ENCODE results near the gene ZNF784.

DNA sequence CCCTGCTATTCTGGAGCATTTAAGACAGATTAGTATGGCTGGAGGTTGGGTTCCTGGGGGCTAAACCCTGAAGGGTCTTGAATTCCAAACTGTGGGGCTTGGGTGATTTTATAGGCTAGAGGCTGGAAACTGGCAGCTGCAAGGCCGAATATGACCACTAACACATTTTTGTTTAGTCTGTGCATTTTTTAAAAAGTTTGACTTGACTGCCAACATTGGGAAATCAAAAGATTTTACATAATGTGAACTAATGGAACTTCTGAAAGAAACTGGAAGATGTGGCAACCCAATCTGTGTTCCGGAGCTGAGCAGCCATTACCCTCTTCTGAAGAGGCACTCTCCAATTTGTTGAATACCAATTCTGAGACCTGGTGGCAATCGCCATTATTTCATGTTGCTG is 5.1 kb downstream of the ZNF784 start:
- TF ChIP-seq, protein P1, sequence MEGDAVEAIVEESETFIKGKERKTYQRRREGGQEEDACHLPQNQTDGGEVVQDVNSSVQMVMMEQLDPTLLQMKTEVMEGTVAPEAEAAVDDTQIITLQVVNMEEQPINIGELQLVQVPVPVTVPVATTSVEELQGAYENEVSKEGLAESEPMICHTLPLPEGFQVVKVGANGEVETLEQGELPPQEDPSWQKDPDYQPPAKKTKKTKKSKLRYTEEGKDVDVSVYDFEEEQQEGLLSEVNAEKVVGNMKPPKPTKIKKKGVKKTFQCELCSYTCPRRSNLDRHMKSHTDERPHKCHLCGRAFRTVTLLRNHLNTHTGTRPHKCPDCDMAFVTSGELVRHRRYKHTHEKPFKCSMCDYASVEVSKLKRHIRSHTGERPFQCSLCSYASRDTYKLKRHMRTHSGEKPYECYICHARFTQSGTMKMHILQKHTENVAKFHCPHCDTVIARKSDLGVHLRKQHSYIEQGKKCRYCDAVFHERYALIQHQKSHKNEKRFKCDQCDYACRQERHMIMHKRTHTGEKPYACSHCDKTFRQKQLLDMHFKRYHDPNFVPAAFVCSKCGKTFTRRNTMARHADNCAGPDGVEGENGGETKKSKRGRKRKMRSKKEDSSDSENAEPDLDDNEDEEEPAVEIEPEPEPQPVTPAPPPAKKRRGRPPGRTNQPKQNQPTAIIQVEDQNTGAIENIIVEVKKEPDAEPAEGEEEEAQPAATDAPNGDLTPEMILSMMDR (IDR thresholded peaks at IDR 0.05), result no peak
- TF ChIP-seq POLR2A (IDR thresholded peaks at IDR 0.05) (no peak), EP300 (IDR thresholded peaks at IDR 0.05) (no peak)
